Measurements from ENCODE around the gene CTSS. TPM values are rescaled to one million over a fixed set of nuclear protein-coding genes. Genes with fewer than 3 reads are reported as not detected.

Gene CTSS
- total and polyA plus RNA-seq, 2 experiments from 2014 or later: 5.2 to 10.4 TPM

DNA sequence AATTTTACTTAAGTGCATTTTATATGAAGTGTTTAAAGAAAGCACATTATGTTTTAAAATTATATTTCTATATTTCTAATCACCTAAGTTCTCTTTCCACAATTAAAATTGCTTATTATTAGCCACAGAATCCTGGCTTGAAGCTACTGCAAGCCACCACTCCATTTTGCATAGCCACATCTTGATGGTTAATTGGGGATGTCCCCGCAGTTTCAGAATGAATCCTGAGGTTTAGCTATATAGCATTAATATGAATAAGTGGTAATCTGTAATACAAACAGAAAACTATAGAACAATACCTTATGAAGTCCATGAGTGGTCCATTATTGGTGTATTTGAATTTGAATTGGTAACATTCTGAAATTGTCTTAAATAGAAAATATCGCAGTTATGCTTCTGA, 57.0 kb downstream of the CTSS start:
- no peaks in the 10 kb centered on the region for H3K9me3 ChIP-seq (ENCODE audit: low read depth)
- no peak overlapping the region for H3K4me2 ChIP-seq
- H3K4me1 ChIP-seq (ENCODE audit: insufficient read depth): no peaks in the 10 kb centered on the region
- no peak overlapping the region for H3K4me3 ChIP-seq
- H3K27me3 ChIP-seq: no peaks in the 10 kb centered on the region
- H3K9me2 ChIP-seq (replicated peaks; ENCODE audit: insufficient read depth): no peaks in the 10 kb centered on the region
- TF ChIP-seq, protein P1, sequence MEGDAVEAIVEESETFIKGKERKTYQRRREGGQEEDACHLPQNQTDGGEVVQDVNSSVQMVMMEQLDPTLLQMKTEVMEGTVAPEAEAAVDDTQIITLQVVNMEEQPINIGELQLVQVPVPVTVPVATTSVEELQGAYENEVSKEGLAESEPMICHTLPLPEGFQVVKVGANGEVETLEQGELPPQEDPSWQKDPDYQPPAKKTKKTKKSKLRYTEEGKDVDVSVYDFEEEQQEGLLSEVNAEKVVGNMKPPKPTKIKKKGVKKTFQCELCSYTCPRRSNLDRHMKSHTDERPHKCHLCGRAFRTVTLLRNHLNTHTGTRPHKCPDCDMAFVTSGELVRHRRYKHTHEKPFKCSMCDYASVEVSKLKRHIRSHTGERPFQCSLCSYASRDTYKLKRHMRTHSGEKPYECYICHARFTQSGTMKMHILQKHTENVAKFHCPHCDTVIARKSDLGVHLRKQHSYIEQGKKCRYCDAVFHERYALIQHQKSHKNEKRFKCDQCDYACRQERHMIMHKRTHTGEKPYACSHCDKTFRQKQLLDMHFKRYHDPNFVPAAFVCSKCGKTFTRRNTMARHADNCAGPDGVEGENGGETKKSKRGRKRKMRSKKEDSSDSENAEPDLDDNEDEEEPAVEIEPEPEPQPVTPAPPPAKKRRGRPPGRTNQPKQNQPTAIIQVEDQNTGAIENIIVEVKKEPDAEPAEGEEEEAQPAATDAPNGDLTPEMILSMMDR (IDR thresholded peaks at IDR 0.05; ENCODE audit: poor library complexity): no peak
- TF ChIP-seq EZH2 (IDR thresholded peaks at IDR 0.05; ENCODE audit: borderline replicate concordance): no peak
- TF ChIP-seq EZH2phosphoT487 (IDR thresholded peaks at IDR 0.05; ENCODE audit: low read depth, severe bottlenecking, unreplicated experiment): no peak
- DNase-seq (ENCODE audit: low spot score): no peak
- H3K79me2 ChIP-seq: no peaks in the 10 kb centered on the region
- H3K27ac ChIP-seq: no peak overlapping the region
- H2AFZ ChIP-seq: no peak overlapping the region
- WGBS (ENCODE audit: low lambda C conversion rate, missing lambda C conversion rate): 94% methylated on average over 2 of the region's 2 CpGs
- no peaks in the 10 kb centered on the region for H3K36me3 ChIP-seq (replicated peaks; ENCODE audit: insufficient read depth, low read depth)
- H4K20me1 ChIP-seq (ENCODE audit: insufficient read depth, poor library complexity, severe bottlenecking): no peaks in the 10 kb centered on the region

DNA sequence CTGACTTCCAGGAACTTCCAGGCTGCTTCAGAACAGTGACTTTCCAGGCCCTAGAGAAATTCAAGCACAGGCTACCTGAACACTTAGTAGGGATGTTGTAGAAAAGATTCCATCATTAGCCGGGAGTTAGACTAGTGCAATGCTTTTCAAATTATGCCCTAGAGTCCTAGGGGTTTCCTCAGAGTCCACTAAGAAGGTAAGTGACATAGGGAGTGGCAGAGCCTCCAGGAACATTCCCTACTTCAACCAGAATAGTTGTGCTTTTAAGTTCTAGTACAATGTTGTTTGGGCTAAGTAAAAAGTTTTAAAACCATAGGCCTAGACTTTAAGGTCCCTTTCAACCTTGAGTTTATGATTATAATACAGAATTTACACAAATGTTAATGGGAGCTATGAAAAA, 59.5 kb downstream of the CTSS start:
- H3K4me3 ChIP-seq: no peak overlapping the region
- H3K27me3 ChIP-seq: no peaks in the 10 kb centered on the region
- H3K27ac ChIP-seq: no peak overlapping the region
- no peak overlapping the region for H2AFZ ChIP-seq
- no peaks in the 10 kb centered on the region for H3K36me3 ChIP-seq (replicated peaks; ENCODE audit: insufficient read depth, low read depth)
- no peak for DNase-seq (ENCODE audit: low spot score)
- no peak overlapping the region for H3K4me2 ChIP-seq
- no peaks in the 10 kb centered on the region for H4K20me1 ChIP-seq (ENCODE audit: insufficient read depth, poor library complexity, severe bottlenecking)
- TF ChIP-seq, protein P1 (IDR thresholded peaks at IDR 0.05; ENCODE audit: poor library complexity): no peak
- TF ChIP-seq EZH2phosphoT487 (IDR thresholded peaks at IDR 0.05; ENCODE audit: low read depth, severe bottlenecking, unreplicated experiment) (no peak), EZH2 (IDR thresholded peaks at IDR 0.05; ENCODE audit: borderline replicate concordance) (no peak)
- no peaks in the 10 kb centered on the region for H3K9me3 ChIP-seq (ENCODE audit: low read depth)
- WGBS (ENCODE audit: low lambda C conversion rate, missing lambda C conversion rate): 75% methylated on average over 1 of the region's 1 CpG
- no peaks in the 10 kb centered on the region for H3K9me2 ChIP-seq (replicated peaks; ENCODE audit: insufficient read depth)
- no peaks in the 10 kb centered on the region for H3K79me2 ChIP-seq
- H3K4me1 ChIP-seq (ENCODE audit: insufficient read depth): no peaks in the 10 kb centered on the region

DNA sequence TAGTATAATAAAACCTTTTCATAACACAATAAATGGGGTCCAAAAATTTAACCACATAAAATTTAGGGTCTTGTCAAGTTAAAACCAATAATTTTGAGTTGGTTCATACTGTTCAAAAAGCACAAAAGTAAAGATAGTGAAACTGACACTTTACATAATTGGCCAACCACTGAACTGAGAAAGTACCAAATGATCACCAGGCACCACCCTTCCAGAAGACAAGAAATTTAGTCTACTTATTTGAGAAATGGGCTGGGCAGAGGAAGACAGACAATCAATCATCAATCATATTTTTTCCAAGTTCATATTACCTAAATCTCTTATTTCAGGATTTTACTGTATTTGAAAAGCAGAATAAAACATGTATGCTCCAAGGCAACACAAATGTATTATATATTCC, 62.2 kb downstream of the CTSS start:
- TF ChIP-seq EZH2 (IDR thresholded peaks at IDR 0.05; ENCODE audit: borderline replicate concordance): no peak
- TF ChIP-seq, protein P1 (IDR thresholded peaks at IDR 0.05; ENCODE audit: poor library complexity): no peak
- TF ChIP-seq EZH2phosphoT487 (IDR thresholded peaks at IDR 0.05; ENCODE audit: low read depth, severe bottlenecking, unreplicated experiment): no peak
- Histone ChIP-seq H3K9me3 (ENCODE audit: low read depth) (no peaks in the 10 kb centered on the region), H3K36me3 (replicated peaks; ENCODE audit: insufficient read depth, low read depth) (no peaks in the 10 kb centered on the region), H3K9me2 (replicated peaks; ENCODE audit: insufficient read depth) (no peaks in the 10 kb centered on the region), H4K20me1 (ENCODE audit: insufficient read depth, poor library complexity, severe bottlenecking) (no peaks in the 10 kb centered on the region), H3K4me3 (no peak overlapping the region), H3K27ac (no peak overlapping the region), H3K4me1 (ENCODE audit: insufficient read depth) (no peaks in the 10 kb centered on the region), H2AFZ (no peak overlapping the region), H3K79me2 (no peaks in the 10 kb centered on the region), H3K27me3 (no peaks in the 10 kb centered on the region), H3K4me2 (no peak overlapping the region)
- DNase-seq (ENCODE audit: low spot score): no peak

Data from hepatocyte (in vitro differentiated cells).